Peyer's patch (tissue), 4 donors: ENCODE results near the gene AHI1.

Experiments
- POLR2A ChIP-seq, 2 donors: fragments of 450-650 bp; IDR thresholded peaks; one replicate each; pipeline ENCODE4 v1.5.1; 2017; ENCODE audit warnings: antibody characterized with exemption in 2 of 2, mild to moderate bottlenecking in 2 of 2, moderate library complexity in 2 of 2
- TF ChIP-seq, protein P1 (sequence below), 6 experiments: fragments of 450-650 bp in 4 of 6; fragments of 200-600 bp in 2 of 6; sonication (generic) in 1 of 6; IDR thresholded peaks; one replicate each; pipeline ENCODE4 v1.5.1; 2017 to 2019; ENCODE audit warnings: antibody characterized with exemption in 6 of 6, mild to moderate bottlenecking in 3 of 6, moderate library complexity in 1 of 6

DNA sequence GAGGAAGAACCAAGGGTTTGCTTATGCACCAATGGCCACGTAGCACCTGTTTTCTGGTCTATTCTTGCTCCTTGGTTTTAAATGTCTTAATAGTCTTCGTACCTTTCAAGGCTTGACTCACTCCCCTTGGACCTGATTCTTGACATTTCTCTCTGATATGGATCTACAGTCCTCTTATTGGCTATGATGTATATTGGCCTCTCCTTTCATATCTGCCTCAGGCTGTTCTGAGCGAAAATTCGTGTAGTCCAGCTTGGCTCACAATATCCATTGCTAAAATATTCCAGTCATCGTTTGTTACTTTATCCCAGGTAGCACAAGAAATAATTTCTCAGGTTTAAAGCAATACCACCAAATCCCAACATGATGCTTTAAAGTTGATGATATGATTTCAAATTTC, 256.8 kb downstream of the AHI1 start:
- TF ChIP-seq, protein P1, sequence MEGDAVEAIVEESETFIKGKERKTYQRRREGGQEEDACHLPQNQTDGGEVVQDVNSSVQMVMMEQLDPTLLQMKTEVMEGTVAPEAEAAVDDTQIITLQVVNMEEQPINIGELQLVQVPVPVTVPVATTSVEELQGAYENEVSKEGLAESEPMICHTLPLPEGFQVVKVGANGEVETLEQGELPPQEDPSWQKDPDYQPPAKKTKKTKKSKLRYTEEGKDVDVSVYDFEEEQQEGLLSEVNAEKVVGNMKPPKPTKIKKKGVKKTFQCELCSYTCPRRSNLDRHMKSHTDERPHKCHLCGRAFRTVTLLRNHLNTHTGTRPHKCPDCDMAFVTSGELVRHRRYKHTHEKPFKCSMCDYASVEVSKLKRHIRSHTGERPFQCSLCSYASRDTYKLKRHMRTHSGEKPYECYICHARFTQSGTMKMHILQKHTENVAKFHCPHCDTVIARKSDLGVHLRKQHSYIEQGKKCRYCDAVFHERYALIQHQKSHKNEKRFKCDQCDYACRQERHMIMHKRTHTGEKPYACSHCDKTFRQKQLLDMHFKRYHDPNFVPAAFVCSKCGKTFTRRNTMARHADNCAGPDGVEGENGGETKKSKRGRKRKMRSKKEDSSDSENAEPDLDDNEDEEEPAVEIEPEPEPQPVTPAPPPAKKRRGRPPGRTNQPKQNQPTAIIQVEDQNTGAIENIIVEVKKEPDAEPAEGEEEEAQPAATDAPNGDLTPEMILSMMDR (IDR thresholded peaks at IDR 0.05): no peak
- TF ChIP-seq POLR2A (IDR thresholded peaks at IDR 0.05): no peak
